ENCODE results near the gene TMEM245. TPM values are rescaled to one million over a fixed set of nuclear protein-coding genes. Genes with fewer than 3 reads are reported as not detected.

TMEM245 gene
- total and polyA plus RNA-seq, 2 experiments from 2014 or later, result 20.8 to 30.2 TPM

- in situ Hi-C loops (cut with MboI), result no loop called here
- H2AFZ ChIP-seq, result no peak overlapping the region
These were observed 24.4 kb downstream of the TMEM245 start for GRCh38 chr9:109095321-109095720.

DNA sequence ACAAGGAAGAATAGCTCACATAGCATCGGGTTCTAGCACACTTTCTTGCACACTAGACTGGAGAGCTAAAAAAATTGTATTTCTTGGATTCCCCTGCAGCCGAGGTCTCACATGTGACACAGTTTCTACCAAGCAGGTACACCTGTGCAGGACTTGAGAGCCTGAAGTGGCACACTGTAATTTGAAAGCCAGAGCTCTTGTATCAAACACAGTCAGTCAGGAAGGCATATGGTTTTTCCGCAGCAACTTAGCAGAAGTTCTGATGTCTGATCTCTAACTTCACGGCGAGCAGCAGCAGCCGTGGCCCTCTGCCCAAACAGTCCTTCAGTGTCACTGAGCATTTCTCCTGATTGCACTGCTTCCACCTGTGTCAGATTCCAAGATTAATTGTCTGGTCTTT, 25.5 kb downstream of the TMEM245 start:
- Histone ChIP-seq H3K79me2 (ENCODE audit: insufficient read depth) (peaks cover 66% of the 10 kb centered on the region), H3K4me1 (ENCODE audit: insufficient read depth) (peaks cover 28% of the 10 kb centered on the region), H3K4me2 (ENCODE audit: unreplicated experiment) (no peak overlapping the region), H3K9me2 (ENCODE audit: insufficient read depth) (no peaks in the 10 kb centered on the region), H3K27ac (no peak overlapping the region), H3K36me3 (ENCODE audit: low read depth) (peaks cover 9% of the 10 kb centered on the region; the same call in 1 of the 2 replicates), H3K27me3 (replicated peaks; ENCODE audit: insufficient read depth) (no peaks in the 10 kb centered on the region), H3F3A (ENCODE audit: insufficient read depth) (peaks cover 37% of the 10 kb centered on the region), H2AFZ (no peak overlapping the region), H3K9ac (no peak overlapping the region), H3K9me3 (ENCODE audit: low read depth) (no peaks in the 10 kb centered on the region), H3K4me3 (no peak overlapping the region), H4K20me1 (ENCODE audit: insufficient read depth) (no peaks in the 10 kb centered on the region)
- TF ChIP-seq EZH2phosphoT487 (IDR thresholded peaks at IDR 0.05; ENCODE audit: insufficient read depth, low read depth) (no peak), EZH2 (IDR thresholded peaks at IDR 0.05; ENCODE audit: insufficient read depth, poor library complexity, severe bottlenecking) (no peak)
- no peak for DNase-seq
- WGBS, 2 experiments (ENCODE audit: low coverage in 1 of 2, low lambda C conversion rate in 2 of 2, missing lambda C conversion rate in 2 of 2), result 92 to 93% methylated on average over 6 of the region's 6 CpGs
- in situ Hi-C loops (cut with MboI), result no loop called here

More at GRCh38 chr9:109095321-109095720, 24.4 kb downstream of the TMEM245 start:
- no peak overlapping the region for H3K4me2 ChIP-seq (ENCODE audit: unreplicated experiment)
- peaks cover 71% of the 10 kb centered on the region for H3K79me2 ChIP-seq (ENCODE audit: insufficient read depth)
- WGBS, 2 experiments (ENCODE audit: low coverage in 1 of 2, low lambda C conversion rate in 2 of 2, missing lambda C conversion rate in 2 of 2), result 87% methylated on average over 3 of the region's 3 CpGs
- no peaks in the 10 kb centered on the region for H3K9me2 ChIP-seq (ENCODE audit: insufficient read depth)
- H3F3A ChIP-seq (ENCODE audit: insufficient read depth), result peaks cover 42% of the 10 kb centered on the region
- no peak for DNase-seq
- no peak overlapping the region for H3K27ac ChIP-seq
- H3K4me1 ChIP-seq (ENCODE audit: insufficient read depth), result peaks cover 30% of the 10 kb centered on the region
- no peaks in the 10 kb centered on the region for H3K9me3 ChIP-seq (ENCODE audit: low read depth)
- no peaks in the 10 kb centered on the region for H4K20me1 ChIP-seq (ENCODE audit: insufficient read depth)
- H3K9ac ChIP-seq, result no peak overlapping the region
- peaks cover 6% of the 10 kb centered on the region; the same call in 1 of the 2 replicates for H3K36me3 ChIP-seq (ENCODE audit: low read depth)
- no peak overlapping the region for H3K4me3 ChIP-seq
- TF ChIP-seq EZH2 (IDR thresholded peaks at IDR 0.05; ENCODE audit: insufficient read depth, poor library complexity, severe bottlenecking) (no peak), EZH2phosphoT487 (IDR thresholded peaks at IDR 0.05; ENCODE audit: insufficient read depth, low read depth) (no peak)
- H3K27me3 ChIP-seq (replicated peaks; ENCODE audit: insufficient read depth), result no peaks in the 10 kb centered on the region

- H3K27ac ChIP-seq, result no peak overlapping the region
- in situ Hi-C loops (cut with MboI), result no loop called here
- no peaks in the 10 kb centered on the region for H4K20me1 ChIP-seq (ENCODE audit: insufficient read depth)
- peaks cover 11% of the 10 kb centered on the region for H3K4me1 ChIP-seq (ENCODE audit: insufficient read depth)
- DNase-seq, result no peak
- H3K79me2 ChIP-seq (ENCODE audit: insufficient read depth), result peaks cover 59% of the 10 kb centered on the region
- no peaks in the 10 kb centered on the region for H3K9me3 ChIP-seq (ENCODE audit: low read depth)
- H3K9ac ChIP-seq, result no peak overlapping the region
- no peak overlapping the region for H3K4me2 ChIP-seq (ENCODE audit: unreplicated experiment)
- H3K9me2 ChIP-seq (ENCODE audit: insufficient read depth), result no peaks in the 10 kb centered on the region
- 74 to 95% methylated on average over 1 of the region's 1 CpG for WGBS, 2 experiments (ENCODE audit: low coverage in 1 of 2, low lambda C conversion rate in 2 of 2, missing lambda C conversion rate in 2 of 2)
- TF ChIP-seq EZH2 (IDR thresholded peaks at IDR 0.05; ENCODE audit: insufficient read depth, poor library complexity, severe bottlenecking) (no peak), EZH2phosphoT487 (IDR thresholded peaks at IDR 0.05; ENCODE audit: insufficient read depth, low read depth) (no peak)
- H3K36me3 ChIP-seq (ENCODE audit: low read depth), result peaks cover 11% of the 10 kb centered on the region; the same call in 1 of the 2 replicates
- peaks cover 21% of the 10 kb centered on the region for H3F3A ChIP-seq (ENCODE audit: insufficient read depth)
- no peak overlapping the region for H3K4me3 ChIP-seq
- H2AFZ ChIP-seq, result no peak overlapping the region
- no peaks in the 10 kb centered on the region for H3K27me3 ChIP-seq (replicated peaks; ENCODE audit: insufficient read depth)
These were observed 27.2 kb downstream of the TMEM245 start for GRCh38 chr9:109092587-109092986.

- Histone ChIP-seq H4K20me1 (ENCODE audit: insufficient read depth) (no peaks in the 10 kb centered on the region), H2AFZ (no peak overlapping the region), H3K27ac (no peak overlapping the region), H3K36me3 (ENCODE audit: low read depth) (peaks cover 13% of the 10 kb centered on the region; the same call in 1 of the 2 replicates), H3K9ac (no peak overlapping the region), H3K27me3 (replicated peaks; ENCODE audit: insufficient read depth) (no peaks in the 10 kb centered on the region), H3K4me3 (no peak overlapping the region), H3K9me2 (ENCODE audit: insufficient read depth) (no peaks in the 10 kb centered on the region), H3K79me2 (ENCODE audit: insufficient read depth) (peaks cover 58% of the 10 kb centered on the region), H3K4me2 (ENCODE audit: unreplicated experiment) (no peak overlapping the region), H3K9me3 (ENCODE audit: low read depth) (no peaks in the 10 kb centered on the region), H3K4me1 (ENCODE audit: insufficient read depth) (peaks cover 9% of the 10 kb centered on the region), H3F3A (ENCODE audit: insufficient read depth) (peaks cover 16% of the 10 kb centered on the region)
- no peak for TF ChIP-seq EZH2 (IDR thresholded peaks at IDR 0.05; ENCODE audit: insufficient read depth, poor library complexity, severe bottlenecking)
- no peak for TF ChIP-seq EZH2phosphoT487 (IDR thresholded peaks at IDR 0.05; ENCODE audit: insufficient read depth, low read depth)
- no peak for DNase-seq
- in situ Hi-C loops (cut with MboI), result no loop called here
These were observed 27.6 kb downstream of the TMEM245 start for GRCh38 chr9:109092051-109092580.

All from GM23248 (cell line).